B cell (primary cell): ENCODE measurements around the gene RPS18.

Experiments
- CTCF ChIP-seq: fragments of 200-600 bp; IDR thresholded peaks from one replicate; pipeline ENCODE4 v1.8.0; 2022; ENCODE audit warnings: antibody characterized with exemption, mild to moderate bottlenecking
- EZH2 ChIP-seq: IDR thresholded peaks from 2 replicates; pipeline ENCODE4 v1.6.1; 2012; ENCODE audit warnings: borderline replicate concordance, low read depth, mild to moderate bottlenecking, moderate library complexity, low read length; ENCODE audit not compliant: insufficient read depth, poor library complexity, severe bottlenecking

- TF ChIP-seq CTCF: no peak
- no peak for TF ChIP-seq EZH2
Observed at GRCh38 chr6:33249732-33250630, 21.9 kb upstream of the RPS18 start.
